HG03457 (cell line): Measurements from ENCODE around the gene ERICH3.

Experiments
- ATAC-seq: cut with Tn5 transposase; IDR thresholded peaks from one replicate; pipeline ENCODE4 v1.9.1; 2021; ENCODE audit warnings: moderate number of reproducible peaks; ENCODE audit not compliant: unreplicated experiment

Gene ERICH3

GRCh38 chr1:74593887-74594866 is 79.4 kb downstream of the ERICH3 start:
- no peak for ATAC-seq

- no peak for ATAC-seq
Measured at GRCh38 chr1:74592580-74593355, 80.8 kb downstream of the ERICH3 start.

GRCh38 chr1:74591949-74592348 is 81.6 kb downstream of the ERICH3 start:
- no peak for ATAC-seq

GRCh38 chr1:74590288-74590687 is 83.3 kb downstream of the ERICH3 start:
- no peak for ATAC-seq

- ATAC-seq, result no peak
Measured at GRCh38 chr1:74587888-74588287, 85.7 kb downstream of the ERICH3 start.

- ATAC-seq, result no peak
Measured at GRCh38 chr1:74586253-74586897, 87.2 kb downstream of the ERICH3 start.

- no peak for ATAC-seq
Measured at GRCh38 chr1:74584185-74584584, 89.4 kb downstream of the ERICH3 start.

- no peak for ATAC-seq
Measured at GRCh38 chr1:74583397-74583796, 90.2 kb downstream of the ERICH3 start.

GRCh38 chr1:74579425-74579824 is 94.2 kb downstream of the ERICH3 start:
- peak; percentile 99 for ATAC-seq

- no peak for ATAC-seq
Measured at GRCh38 chr1:74578101-74578500, 95.5 kb downstream of the ERICH3 start.

GRCh38 chr1:74571891-74572290 is 101.7 kb downstream of the ERICH3 start:
- ATAC-seq, result no peak

GRCh38 chr1:74571493-74571800 is 102.1 kb downstream of the ERICH3 start:
- no peak for ATAC-seq

- no peak for ATAC-seq
Measured at GRCh38 chr1:74570797-74571492, 102.6 kb downstream of the ERICH3 start.

GRCh38 chr1:74549932-74550331 is 123.7 kb downstream of the ERICH3 start:
- ATAC-seq, result no peak

GRCh38 chr1:74548961-74549750 is 124.4 kb downstream of the ERICH3 start:
- no peak for ATAC-seq

- no peak for ATAC-seq
Measured at GRCh38 chr1:74545821-74546220, 127.8 kb downstream of the ERICH3 start.

GRCh38 chr1:74534241-74534640 is 139.4 kb downstream of the ERICH3 start:
- no peak for ATAC-seq

GRCh38 chr1:74531796-74532195 is 141.8 kb downstream of the ERICH3 start:
- ATAC-seq, result no peak

- ATAC-seq, result no peak
Measured at GRCh38 chr1:74530892-74531291, 142.7 kb downstream of the ERICH3 start.

GRCh38 chr1:74528123-74528522 is 145.5 kb downstream of the ERICH3 start:
- ATAC-seq, result no peak
